ENCODE measurements around the gene SNCAIP. TPM values are rescaled to one million over a fixed set of nuclear protein-coding genes. Genes with fewer than 3 reads are reported as not detected.

The SNCAIP gene
- total RNA-seq, 1 experiment from 2014 or later: not detected

- H3K27me3 ChIP-seq (ENCODE audit: low read length): no peaks in the 10 kb centered on the region
- no peak overlapping the region for H3K4me2 ChIP-seq (ENCODE audit: low read depth, low read length, poor library complexity, severe bottlenecking)
- no peak overlapping the region for H3K9ac ChIP-seq (ENCODE audit: low read length)
- H3K4me3 ChIP-seq (ENCODE audit: low read length): no peak overlapping the region
- H3K36me3 ChIP-seq (ENCODE audit: insufficient read depth, low read length): no peaks in the 10 kb centered on the region
- no peak overlapping the region for H3K27ac ChIP-seq (ENCODE audit: low read length)
- H3K9me3 ChIP-seq (ENCODE audit: low read length): no peaks in the 10 kb centered on the region
- H3K79me2 ChIP-seq (ENCODE audit: low read length): no peaks in the 10 kb centered on the region
- H2AFZ ChIP-seq (ENCODE audit: low read length): no peak overlapping the region
- no peaks in the 10 kb centered on the region for H3K9me2 ChIP-seq (replicated peaks; ENCODE audit: insufficient read depth, low read length)
- H4K20me1 ChIP-seq (ENCODE audit: insufficient read depth, low read depth, low read length): no peaks in the 10 kb centered on the region
- no peaks in the 10 kb centered on the region for H3K4me1 ChIP-seq (ENCODE audit: low read length)
- no peak for DNase-seq
Measured at GRCh38 chr5:122447072-122447471, 135.0 kb downstream of the SNCAIP start.

DNA sequence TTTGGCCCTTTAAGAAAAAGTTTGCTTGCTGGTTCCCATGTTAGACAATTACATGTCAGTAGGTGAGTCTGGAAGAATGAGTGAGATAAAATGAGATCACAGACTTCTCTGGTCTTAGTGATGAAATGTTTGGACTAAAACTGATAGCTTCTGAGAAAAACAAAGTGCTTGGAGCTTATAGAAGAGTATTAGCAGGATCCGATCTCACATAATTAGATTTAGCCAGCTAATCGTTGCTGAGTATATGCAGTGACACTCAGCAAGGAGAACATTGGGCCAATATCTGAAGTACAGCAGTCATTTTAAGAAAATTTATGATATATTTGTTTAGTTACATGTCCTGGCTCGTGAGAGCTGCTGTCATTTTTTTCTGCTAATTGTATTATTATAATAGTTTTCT is 135.8 kb downstream of the SNCAIP start:
- no peak for DNase-seq
- H3K4me1 ChIP-seq (ENCODE audit: low read length): no peaks in the 10 kb centered on the region
- H3K9ac ChIP-seq (ENCODE audit: low read length): no peak overlapping the region
- H3K27ac ChIP-seq (ENCODE audit: low read length): no peak overlapping the region
- H3K4me2 ChIP-seq (ENCODE audit: low read depth, low read length, poor library complexity, severe bottlenecking): no peak overlapping the region
- no peaks in the 10 kb centered on the region for H3K9me2 ChIP-seq (replicated peaks; ENCODE audit: insufficient read depth, low read length)
- H3K27me3 ChIP-seq (ENCODE audit: low read length): no peaks in the 10 kb centered on the region
- no peaks in the 10 kb centered on the region for H3K36me3 ChIP-seq (ENCODE audit: insufficient read depth, low read length)
- no peaks in the 10 kb centered on the region for H3K79me2 ChIP-seq (ENCODE audit: low read length)
- no peak overlapping the region for H2AFZ ChIP-seq (ENCODE audit: low read length)
- H3K4me3 ChIP-seq (ENCODE audit: low read length): no peak overlapping the region
- H4K20me1 ChIP-seq (ENCODE audit: insufficient read depth, low read depth, low read length): no peaks in the 10 kb centered on the region
- no peaks in the 10 kb centered on the region for H3K9me3 ChIP-seq (ENCODE audit: low read length)

DNA sequence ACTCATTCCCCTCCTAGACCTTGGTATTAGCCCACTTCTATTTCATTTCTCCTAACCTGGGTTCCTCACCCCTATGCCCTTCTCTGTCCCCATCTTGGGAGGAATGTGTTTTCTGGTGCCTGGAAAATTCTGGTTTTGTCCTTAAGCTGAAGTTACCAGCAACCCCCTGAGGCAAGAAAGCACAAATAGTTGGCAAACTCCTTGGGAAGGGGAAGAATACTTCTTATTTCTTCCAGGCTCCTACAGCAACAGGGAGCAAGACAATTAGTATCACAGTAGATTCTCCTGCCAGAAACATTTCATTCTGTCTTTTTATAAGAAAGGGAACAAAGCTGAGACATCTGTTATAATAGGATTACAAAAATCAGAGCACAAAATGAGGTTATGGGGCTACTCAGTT is 142.5 kb downstream of the SNCAIP start:
- H3K9ac ChIP-seq (ENCODE audit: low read length): no peak overlapping the region
- H3K79me2 ChIP-seq (ENCODE audit: low read length): no peaks in the 10 kb centered on the region
- no peaks in the 10 kb centered on the region for H3K36me3 ChIP-seq (ENCODE audit: insufficient read depth, low read length)
- H3K27ac ChIP-seq (ENCODE audit: low read length): no peak overlapping the region
- no peaks in the 10 kb centered on the region for H3K4me1 ChIP-seq (ENCODE audit: low read length)
- no peaks in the 10 kb centered on the region for H4K20me1 ChIP-seq (ENCODE audit: insufficient read depth, low read depth, low read length)
- no peaks in the 10 kb centered on the region for H3K9me2 ChIP-seq (replicated peaks; ENCODE audit: insufficient read depth, low read length)
- no peak overlapping the region for H3K4me2 ChIP-seq (ENCODE audit: low read depth, low read length, poor library complexity, severe bottlenecking)
- no peaks in the 10 kb centered on the region for H3K9me3 ChIP-seq (ENCODE audit: low read length)
- DNase-seq: no peak
- no peak overlapping the region for H2AFZ ChIP-seq (ENCODE audit: low read length)
- no peak overlapping the region for H3K4me3 ChIP-seq (ENCODE audit: low read length)
- no peaks in the 10 kb centered on the region for H3K27me3 ChIP-seq (ENCODE audit: low read length)

GRCh38 chr5:122455939-122456338 is 143.9 kb downstream of the SNCAIP start:
- Histone ChIP-seq H3K9me3 (ENCODE audit: low read length) (no peaks in the 10 kb centered on the region), H3K4me2 (ENCODE audit: low read depth, low read length, poor library complexity, severe bottlenecking) (no peak overlapping the region), H3K79me2 (ENCODE audit: low read length) (no peaks in the 10 kb centered on the region), H3K9ac (ENCODE audit: low read length) (no peak overlapping the region), H2AFZ (ENCODE audit: low read length) (no peak overlapping the region), H3K4me3 (ENCODE audit: low read length) (no peak overlapping the region), H4K20me1 (ENCODE audit: insufficient read depth, low read depth, low read length) (no peaks in the 10 kb centered on the region), H3K27me3 (ENCODE audit: low read length) (no peaks in the 10 kb centered on the region), H3K4me1 (ENCODE audit: low read length) (no peaks in the 10 kb centered on the region), H3K36me3 (ENCODE audit: insufficient read depth, low read length) (no peaks in the 10 kb centered on the region), H3K27ac (ENCODE audit: low read length) (no peak overlapping the region), H3K9me2 (replicated peaks; ENCODE audit: insufficient read depth, low read length) (no peaks in the 10 kb centered on the region)
- no peak for DNase-seq

DNA sequence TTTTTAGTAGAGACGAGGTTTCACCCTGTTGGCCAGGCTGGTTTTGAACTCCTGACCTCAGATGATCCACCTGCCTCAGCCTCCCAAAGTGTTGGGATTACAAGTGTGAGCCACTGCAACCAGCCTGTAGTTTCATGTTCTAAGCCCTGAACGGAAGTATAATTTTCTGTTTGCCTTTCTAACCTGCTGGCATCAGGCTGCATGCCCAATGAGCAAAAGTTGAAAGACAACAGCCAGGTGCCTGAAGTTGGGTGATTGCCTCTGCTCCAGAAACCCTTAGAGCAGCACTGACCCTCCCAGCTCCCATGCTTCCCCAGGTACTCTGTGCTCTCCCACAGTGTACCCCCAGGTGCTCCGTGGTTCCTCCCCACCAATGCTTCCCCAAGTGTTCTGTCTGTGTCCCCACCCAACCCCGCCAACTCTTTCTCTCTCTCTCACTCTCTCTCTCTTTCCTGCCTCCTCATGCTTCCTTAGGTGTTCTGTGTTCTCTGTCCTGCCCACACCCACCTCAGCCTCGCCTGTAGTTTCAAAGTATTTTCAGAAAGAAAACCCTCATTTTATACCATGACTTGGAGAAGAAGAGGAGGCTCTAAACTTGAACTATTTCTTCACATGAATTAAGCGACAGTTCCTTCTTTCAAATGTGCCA is 145.3 kb downstream of the SNCAIP start:
- Histone ChIP-seq H2AFZ (ENCODE audit: low read length) (no peak overlapping the region), H3K36me3 (ENCODE audit: insufficient read depth, low read length) (no peaks in the 10 kb centered on the region), H3K4me3 (ENCODE audit: low read length) (no peak overlapping the region), H3K27me3 (ENCODE audit: low read length) (no peaks in the 10 kb centered on the region), H3K9me2 (replicated peaks; ENCODE audit: insufficient read depth, low read length) (no peaks in the 10 kb centered on the region), H4K20me1 (ENCODE audit: insufficient read depth, low read depth, low read length) (no peaks in the 10 kb centered on the region), H3K9ac (ENCODE audit: low read length) (no peak overlapping the region), H3K27ac (ENCODE audit: low read length) (no peak overlapping the region), H3K4me1 (ENCODE audit: low read length) (no peaks in the 10 kb centered on the region), H3K4me2 (ENCODE audit: low read depth, low read length, poor library complexity, severe bottlenecking) (no peak overlapping the region), H3K79me2 (ENCODE audit: low read length) (no peaks in the 10 kb centered on the region), H3K9me3 (ENCODE audit: low read length) (no peaks in the 10 kb centered on the region)
- DNase-seq: no peak

DNA sequence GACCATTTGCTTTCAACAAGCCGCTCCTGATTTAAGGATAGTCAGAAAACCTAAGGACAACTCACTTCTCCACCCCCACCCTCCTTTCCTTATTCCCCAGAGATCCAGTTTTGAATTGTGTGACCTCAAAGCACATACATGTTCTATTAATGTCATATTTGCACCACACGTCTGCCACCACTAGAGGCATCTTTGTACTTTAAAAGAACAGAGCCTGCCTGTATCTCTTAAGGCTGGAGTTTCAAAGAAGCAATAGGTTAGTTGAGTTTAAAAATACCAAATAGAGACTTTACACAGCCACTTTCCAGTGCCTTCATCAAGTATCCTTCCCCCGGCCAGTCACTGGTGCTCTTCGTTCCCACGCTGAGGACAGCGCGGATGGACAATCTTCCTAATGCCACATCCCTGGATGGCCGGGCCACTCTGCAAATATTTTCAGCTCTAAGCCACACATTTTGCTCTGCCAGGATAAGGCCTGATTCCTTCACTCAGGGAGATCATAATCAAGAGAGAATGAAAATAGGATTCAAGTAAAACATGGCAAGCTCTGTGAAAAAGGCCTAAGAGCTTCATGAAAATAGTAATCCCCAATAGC is 146.3 kb downstream of the SNCAIP start:
- Histone ChIP-seq H3K4me1 (ENCODE audit: low read length) (no peaks in the 10 kb centered on the region), H3K9me2 (replicated peaks; ENCODE audit: insufficient read depth, low read length) (no peaks in the 10 kb centered on the region), H3K27me3 (ENCODE audit: low read length) (no peaks in the 10 kb centered on the region), H3K4me2 (ENCODE audit: low read depth, low read length, poor library complexity, severe bottlenecking) (no peak overlapping the region), H3K79me2 (ENCODE audit: low read length) (no peaks in the 10 kb centered on the region), H2AFZ (ENCODE audit: low read length) (no peak overlapping the region), H3K9me3 (ENCODE audit: low read length) (no peaks in the 10 kb centered on the region), H3K4me3 (ENCODE audit: low read length) (no peak overlapping the region), H4K20me1 (ENCODE audit: insufficient read depth, low read depth, low read length) (no peaks in the 10 kb centered on the region), H3K36me3 (ENCODE audit: insufficient read depth, low read length) (no peaks in the 10 kb centered on the region), H3K27ac (ENCODE audit: low read length) (no peak overlapping the region), H3K9ac (ENCODE audit: low read length) (no peak overlapping the region)
- DNase-seq: peak; percentile 69

DNA sequence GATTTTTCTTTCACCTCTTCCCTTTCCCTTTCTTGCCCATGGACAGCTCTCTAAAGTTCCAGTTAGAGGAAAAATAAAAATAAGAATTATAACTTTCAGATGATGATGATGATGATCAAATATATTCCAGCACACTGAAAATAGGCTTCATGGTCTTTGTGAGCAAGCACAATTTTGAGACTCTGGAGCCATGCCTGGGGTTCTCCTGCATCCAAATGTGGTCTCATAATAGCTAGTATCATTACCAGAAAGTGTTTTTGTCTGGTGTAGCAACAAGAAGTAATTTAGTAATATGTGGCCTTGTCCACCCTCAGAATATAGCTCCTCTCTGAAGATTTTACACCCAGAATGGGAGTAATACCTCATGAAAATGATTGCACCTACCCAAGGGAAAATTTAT is 150.4 kb downstream of the SNCAIP start:
- Histone ChIP-seq H3K9ac (ENCODE audit: low read length) (no peak overlapping the region), H3K4me2 (ENCODE audit: low read depth, low read length, poor library complexity, severe bottlenecking) (no peak overlapping the region), H3K27me3 (ENCODE audit: low read length) (no peaks in the 10 kb centered on the region), H3K27ac (ENCODE audit: low read length) (no peak overlapping the region), H2AFZ (ENCODE audit: low read length) (no peak overlapping the region), H3K4me1 (ENCODE audit: low read length) (no peaks in the 10 kb centered on the region), H3K4me3 (ENCODE audit: low read length) (no peak overlapping the region), H3K9me2 (replicated peaks; ENCODE audit: insufficient read depth, low read length) (no peaks in the 10 kb centered on the region), H3K79me2 (ENCODE audit: low read length) (no peaks in the 10 kb centered on the region), H3K36me3 (ENCODE audit: insufficient read depth, low read length) (no peaks in the 10 kb centered on the region), H4K20me1 (ENCODE audit: insufficient read depth, low read depth, low read length) (no peaks in the 10 kb centered on the region), H3K9me3 (ENCODE audit: low read length) (no peaks in the 10 kb centered on the region)
- no peak for DNase-seq

DNA sequence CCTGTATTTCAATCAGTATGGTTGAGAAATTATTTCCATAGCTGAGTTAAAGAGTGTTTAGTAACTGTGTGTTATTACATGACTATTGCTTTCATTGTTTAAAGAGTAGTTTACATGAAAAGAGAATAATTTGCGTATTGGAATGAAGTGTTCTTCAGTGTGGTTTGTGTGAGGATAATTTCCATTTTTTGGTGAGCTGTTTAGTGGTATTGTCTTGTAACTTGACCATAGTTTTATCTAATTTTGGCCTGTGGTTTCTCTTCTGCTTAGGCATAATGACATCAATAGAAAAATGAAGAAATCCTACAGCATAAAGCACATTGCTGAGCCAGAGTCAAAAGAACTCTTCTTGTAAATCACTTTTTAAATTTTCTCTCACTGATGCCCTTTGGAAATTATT is 151.2 kb downstream of the SNCAIP start:
- H3K27me3 ChIP-seq (ENCODE audit: low read length): no peaks in the 10 kb centered on the region
- no peaks in the 10 kb centered on the region for H3K9me2 ChIP-seq (replicated peaks; ENCODE audit: insufficient read depth, low read length)
- no peaks in the 10 kb centered on the region for H4K20me1 ChIP-seq (ENCODE audit: insufficient read depth, low read depth, low read length)
- no peak overlapping the region for H3K4me2 ChIP-seq (ENCODE audit: low read depth, low read length, poor library complexity, severe bottlenecking)
- no peak overlapping the region for H3K4me3 ChIP-seq (ENCODE audit: low read length)
- no peaks in the 10 kb centered on the region for H3K79me2 ChIP-seq (ENCODE audit: low read length)
- H3K9me3 ChIP-seq (ENCODE audit: low read length): no peaks in the 10 kb centered on the region
- no peak overlapping the region for H3K9ac ChIP-seq (ENCODE audit: low read length)
- no peaks in the 10 kb centered on the region for H3K4me1 ChIP-seq (ENCODE audit: low read length)
- no peak overlapping the region for H2AFZ ChIP-seq (ENCODE audit: low read length)
- no peak overlapping the region for H3K27ac ChIP-seq (ENCODE audit: low read length)
- DNase-seq: no peak
- H3K36me3 ChIP-seq (ENCODE audit: insufficient read depth, low read length): no peaks in the 10 kb centered on the region

Measured in Karpas-422 (cell line).